ENCODE results near the gene FARS2. TPM values are rescaled to one million over a fixed set of nuclear protein-coding genes. Genes with fewer than 3 reads are reported as not detected.

The FARS2 gene
- polyA plus RNA-seq, 1 of the 3 experiments (the other 2 are of a cell fraction), result 12.5 TPM

GRCh38 chr6:5351552-5352210 is 90.4 kb downstream of the FARS2 start:
- CTCF ChIA-PET, result interaction anchor here (1.1 to 1.3 kb wide), 3 partner anchors 18 to 690 kb away, joined by 3 read pairs; no protein-coding TSS in a partner anchor
- TF ChIP-seq GATA2 (CRISPR knock-in tag; IDR thresholded peaks at IDR 0.05) (no peak), ELF1 (IDR thresholded peaks at IDR 0.05) (no peak), TCF12 (IDR thresholded peaks at IDR 0.05) (no peak), MXI1 (IDR thresholded peaks at IDR 0.05; ENCODE audit: low read depth, low read length) (no peak), SIN3A (IDR thresholded peaks at IDR 0.05; ENCODE audit: borderline replicate concordance, low read depth, low read length) (no peak), EZH2phosphoT487 (IDR thresholded peaks at IDR 0.05; ENCODE audit: borderline replicate concordance, low read depth) (no peak), TAF1 (IDR thresholded peaks at IDR 0.05; ENCODE audit: borderline replicate concordance, low read depth, low read length) (no peak), YY1 (IDR thresholded peaks at IDR 0.05; ENCODE audit: low read depth) (no peak), GABPA (IDR thresholded peaks at IDR 0.05; ENCODE audit: low read depth) (no peak), POLR2AphosphoS5 (IDR thresholded peaks at IDR 0.05; ENCODE audit: low read depth, low read length) (no peak), RCOR1 (IDR thresholded peaks at IDR 0.05; ENCODE audit: low read length) (no peak), FOSL2 (IDR thresholded peaks at IDR 0.05; ENCODE audit: borderline replicate concordance, low read depth) (no peak), RXRA (IDR thresholded peaks at IDR 0.05; ENCODE audit: borderline replicate concordance, low read depth) (no peak), NRF1 (IDR thresholded peaks at IDR 0.05; ENCODE audit: low read depth, low read length) (no peak), RAD21 (IDR thresholded peaks at IDR 0.05; ENCODE audit: low read length) (no peak)
- TF ChIP-seq, protein P1, sequence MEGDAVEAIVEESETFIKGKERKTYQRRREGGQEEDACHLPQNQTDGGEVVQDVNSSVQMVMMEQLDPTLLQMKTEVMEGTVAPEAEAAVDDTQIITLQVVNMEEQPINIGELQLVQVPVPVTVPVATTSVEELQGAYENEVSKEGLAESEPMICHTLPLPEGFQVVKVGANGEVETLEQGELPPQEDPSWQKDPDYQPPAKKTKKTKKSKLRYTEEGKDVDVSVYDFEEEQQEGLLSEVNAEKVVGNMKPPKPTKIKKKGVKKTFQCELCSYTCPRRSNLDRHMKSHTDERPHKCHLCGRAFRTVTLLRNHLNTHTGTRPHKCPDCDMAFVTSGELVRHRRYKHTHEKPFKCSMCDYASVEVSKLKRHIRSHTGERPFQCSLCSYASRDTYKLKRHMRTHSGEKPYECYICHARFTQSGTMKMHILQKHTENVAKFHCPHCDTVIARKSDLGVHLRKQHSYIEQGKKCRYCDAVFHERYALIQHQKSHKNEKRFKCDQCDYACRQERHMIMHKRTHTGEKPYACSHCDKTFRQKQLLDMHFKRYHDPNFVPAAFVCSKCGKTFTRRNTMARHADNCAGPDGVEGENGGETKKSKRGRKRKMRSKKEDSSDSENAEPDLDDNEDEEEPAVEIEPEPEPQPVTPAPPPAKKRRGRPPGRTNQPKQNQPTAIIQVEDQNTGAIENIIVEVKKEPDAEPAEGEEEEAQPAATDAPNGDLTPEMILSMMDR (IDR thresholded peaks at IDR 0.05), result no peak
- TF ChIP-seq, protein P2, sequence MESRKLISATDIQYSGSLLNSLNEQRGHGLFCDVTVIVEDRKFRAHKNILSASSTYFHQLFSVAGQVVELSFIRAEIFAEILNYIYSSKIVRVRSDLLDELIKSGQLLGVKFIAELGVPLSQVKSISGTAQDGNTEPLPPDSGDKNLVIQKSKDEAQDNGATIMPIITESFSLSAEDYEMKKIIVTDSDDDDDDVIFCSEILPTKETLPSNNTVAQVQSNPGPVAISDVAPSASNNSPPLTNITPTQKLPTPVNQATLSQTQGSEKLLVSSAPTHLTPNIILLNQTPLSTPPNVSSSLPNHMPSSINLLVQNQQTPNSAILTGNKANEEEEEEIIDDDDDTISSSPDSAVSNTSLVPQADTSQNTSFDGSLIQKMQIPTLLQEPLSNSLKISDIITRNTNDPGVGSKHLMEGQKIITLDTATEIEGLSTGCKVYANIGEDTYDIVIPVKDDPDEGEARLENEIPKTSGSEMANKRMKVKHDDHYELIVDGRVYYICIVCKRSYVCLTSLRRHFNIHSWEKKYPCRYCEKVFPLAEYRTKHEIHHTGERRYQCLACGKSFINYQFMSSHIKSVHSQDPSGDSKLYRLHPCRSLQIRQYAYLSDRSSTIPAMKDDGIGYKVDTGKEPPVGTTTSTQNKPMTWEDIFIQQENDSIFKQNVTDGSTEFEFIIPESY (IDR thresholded peaks at IDR 0.05; ENCODE audit: borderline replicate concordance, low read depth), result no peak
- TF ChIP-seq, protein P3, sequence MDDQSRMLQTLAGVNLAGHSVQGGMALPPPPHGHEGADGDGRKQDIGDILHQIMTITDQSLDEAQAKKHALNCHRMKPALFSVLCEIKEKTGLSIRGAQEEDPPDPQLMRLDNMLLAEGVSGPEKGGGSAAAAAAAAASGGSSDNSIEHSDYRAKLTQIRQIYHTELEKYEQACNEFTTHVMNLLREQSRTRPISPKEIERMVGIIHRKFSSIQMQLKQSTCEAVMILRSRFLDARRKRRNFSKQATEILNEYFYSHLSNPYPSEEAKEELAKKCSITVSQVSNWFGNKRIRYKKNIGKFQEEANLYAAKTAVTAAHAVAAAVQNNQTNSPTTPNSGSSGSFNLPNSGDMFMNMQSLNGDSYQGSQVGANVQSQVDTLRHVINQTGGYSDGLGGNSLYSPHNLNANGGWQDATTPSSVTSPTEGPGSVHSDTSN (IDR thresholded peaks at IDR 0.05), result no peak
- H4K20me1 ChIP-seq (ENCODE audit: insufficient read depth), result no peaks in the 10 kb centered on the region
- H2AFZ ChIP-seq (ENCODE audit: low read depth), result no peak overlapping the region
- WGBS (ENCODE audit: low lambda C conversion rate), result 81% methylated on average over 6 of the region's 6 CpGs
- no peak overlapping the region for H3K4me3 ChIP-seq (ENCODE audit: low read depth in 2 of 2, low read length in 1 of 2)
- H3K27me3 ChIP-seq (ENCODE audit: insufficient read depth), result no peaks in the 10 kb centered on the region
- H3K9me3 ChIP-seq, result 0 out of 2 replicates have a peak, but pooled peaks cover 3% of the 10 kb centered on the region
- no peaks in the 10 kb centered on the region for H3K9me2 ChIP-seq
- H3K36me3 ChIP-seq (replicated peaks in 1 of 2; ENCODE audit: control insufficient read depth in 1 of 2, insufficient read depth in 2 of 2, low read length in 1 of 2), result no peaks in the 10 kb centered on the region
- H3K4me2 ChIP-seq, result no peak overlapping the region
- no peak overlapping the region for H3K27ac ChIP-seq (ENCODE audit: low read depth in 2 of 2, low read length in 1 of 2)
- POLR2A ChIA-PET, result no interaction called here
- H3F3A ChIP-seq (replicated peaks; ENCODE audit: insufficient read depth), result no peaks in the 10 kb centered on the region
- no peak overlapping the region for H3K9ac ChIP-seq
- H3K4me1 ChIP-seq (ENCODE audit: control insufficient read depth in 1 of 2, insufficient read depth in 2 of 2, low read depth in 1 of 2, low read length in 1 of 2), result no peaks in the 10 kb centered on the region
- H3K79me2 ChIP-seq (ENCODE audit: insufficient read depth), result no peaks in the 10 kb centered on the region; the same call in 1 of the 2 replicates
- no peak for DNase-seq
